Bronchial epithelial cell (primary cell): ENCODE data around the gene ARL4D. TPM values are rescaled to one million over a fixed set of nuclear protein-coding genes. Genes with fewer than 3 reads are reported as not detected.
"Not testable (repeated sequence)": the region's sequence is repeated elsewhere in the genome, so short reads cannot be mapped to it uniquely, and the experiment has no call there.

ENCODE experiments used
- DNase-seq: peaks from one replicate; pipeline ENCODE4 v3.0.0-alpha.2; 2010; ENCODE audit warnings: low read depth
- FAIRE-seq: peaks from 2 replicates; lab custom pipeline; 2011; peaks lifted over from hg19 to GRCh38; lab: Jason Lieb, UNC
- H3K27me3 ChIP-seq: 2 replicates; pipeline ENCODE4 v1.5.1; 2011; ENCODE audit warnings: low read length; ENCODE audit not compliant: control insufficient read depth, insufficient read depth
- H3K36me3 ChIP-seq: 2 replicates; pipeline ENCODE4 v1.5.1; 2011; ENCODE audit warnings: low read length; ENCODE audit not compliant: control insufficient read depth, insufficient read depth
- H3K4me3 ChIP-seq: 2 replicates; pipeline ENCODE4 v1.5.1; 2011; ENCODE audit warnings: mild to moderate bottlenecking, low read depth, low read length, control low read depth
- total RNA-seq: library from RNA; depleted of rRNA; stranded (reverse); fragments of >200 nt; gene quantifications from 2 replicates; pipeline ENCODE4 v1.2.1, GENCODE V29; 2014
- TF ChIP-seq, protein P1 (sequence below): IDR thresholded peaks from 2 replicates; pipeline ENCODE4 v1.5.1; 2011; ENCODE audit warnings: mild to moderate bottlenecking, moderate library complexity, low read length, control low read depth, inconsistent platforms; ENCODE audit not compliant: insufficient read depth, severe bottlenecking

The ARL4D gene
- total RNA-seq, 1 donor from 2014 or later = 71.1 TPM

DNA sequence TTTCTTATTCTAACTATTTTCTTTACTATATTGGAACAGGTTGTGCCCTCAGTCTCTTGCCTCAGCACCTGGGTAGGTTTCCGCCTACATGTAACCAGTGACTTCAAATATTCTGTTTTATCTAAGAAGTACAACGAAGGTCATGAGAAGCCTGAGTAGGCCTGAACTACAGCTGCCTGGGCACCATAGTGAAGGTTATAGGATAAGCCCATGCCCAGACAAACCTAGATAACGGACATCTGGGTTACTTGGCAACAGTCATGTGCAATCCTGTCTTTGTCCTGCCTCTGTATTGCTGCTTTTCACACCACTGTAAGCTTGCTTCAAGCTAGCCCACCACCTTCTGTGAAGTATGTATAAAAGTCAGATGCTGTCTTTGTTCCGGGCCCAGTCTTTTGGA lies 25.4 kb upstream of the ARL4D start:
- Histone ChIP-seq H3K27me3 (no peaks in the 10 kb centered on the region), H3K36me3 (no peaks in the 10 kb centered on the region), H3K4me3 (no peak overlapping the region)
- DNase-seq = no peak
- TF ChIP-seq, protein P1, sequence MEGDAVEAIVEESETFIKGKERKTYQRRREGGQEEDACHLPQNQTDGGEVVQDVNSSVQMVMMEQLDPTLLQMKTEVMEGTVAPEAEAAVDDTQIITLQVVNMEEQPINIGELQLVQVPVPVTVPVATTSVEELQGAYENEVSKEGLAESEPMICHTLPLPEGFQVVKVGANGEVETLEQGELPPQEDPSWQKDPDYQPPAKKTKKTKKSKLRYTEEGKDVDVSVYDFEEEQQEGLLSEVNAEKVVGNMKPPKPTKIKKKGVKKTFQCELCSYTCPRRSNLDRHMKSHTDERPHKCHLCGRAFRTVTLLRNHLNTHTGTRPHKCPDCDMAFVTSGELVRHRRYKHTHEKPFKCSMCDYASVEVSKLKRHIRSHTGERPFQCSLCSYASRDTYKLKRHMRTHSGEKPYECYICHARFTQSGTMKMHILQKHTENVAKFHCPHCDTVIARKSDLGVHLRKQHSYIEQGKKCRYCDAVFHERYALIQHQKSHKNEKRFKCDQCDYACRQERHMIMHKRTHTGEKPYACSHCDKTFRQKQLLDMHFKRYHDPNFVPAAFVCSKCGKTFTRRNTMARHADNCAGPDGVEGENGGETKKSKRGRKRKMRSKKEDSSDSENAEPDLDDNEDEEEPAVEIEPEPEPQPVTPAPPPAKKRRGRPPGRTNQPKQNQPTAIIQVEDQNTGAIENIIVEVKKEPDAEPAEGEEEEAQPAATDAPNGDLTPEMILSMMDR = no peak
- no peak for FAIRE-seq

DNA sequence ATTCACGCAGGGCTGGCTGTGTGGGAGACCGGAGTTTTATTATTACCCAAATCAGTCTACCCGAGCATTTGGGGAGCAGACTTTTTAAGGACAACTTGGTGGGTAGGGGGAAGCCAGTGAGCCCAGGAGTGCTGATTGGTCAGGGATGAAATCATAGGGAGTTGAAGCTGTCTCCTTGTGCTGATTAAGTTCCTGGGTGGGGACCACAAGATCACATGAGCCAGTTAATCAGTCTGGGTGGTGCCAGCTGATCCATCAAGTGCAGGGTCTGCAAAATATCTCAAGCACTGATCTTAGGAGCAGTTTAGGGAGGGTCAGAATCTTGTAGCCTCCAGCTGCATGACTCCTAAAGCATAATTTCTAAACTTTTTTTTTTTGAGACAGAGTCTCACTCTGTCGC lies 22.9 kb upstream of the ARL4D start:
- not testable (repeated sequence) for H3K36me3 ChIP-seq, FAIRE-seq, H3K27me3 ChIP-seq, DNase-seq, H3K4me3 ChIP-seq

DNA sequence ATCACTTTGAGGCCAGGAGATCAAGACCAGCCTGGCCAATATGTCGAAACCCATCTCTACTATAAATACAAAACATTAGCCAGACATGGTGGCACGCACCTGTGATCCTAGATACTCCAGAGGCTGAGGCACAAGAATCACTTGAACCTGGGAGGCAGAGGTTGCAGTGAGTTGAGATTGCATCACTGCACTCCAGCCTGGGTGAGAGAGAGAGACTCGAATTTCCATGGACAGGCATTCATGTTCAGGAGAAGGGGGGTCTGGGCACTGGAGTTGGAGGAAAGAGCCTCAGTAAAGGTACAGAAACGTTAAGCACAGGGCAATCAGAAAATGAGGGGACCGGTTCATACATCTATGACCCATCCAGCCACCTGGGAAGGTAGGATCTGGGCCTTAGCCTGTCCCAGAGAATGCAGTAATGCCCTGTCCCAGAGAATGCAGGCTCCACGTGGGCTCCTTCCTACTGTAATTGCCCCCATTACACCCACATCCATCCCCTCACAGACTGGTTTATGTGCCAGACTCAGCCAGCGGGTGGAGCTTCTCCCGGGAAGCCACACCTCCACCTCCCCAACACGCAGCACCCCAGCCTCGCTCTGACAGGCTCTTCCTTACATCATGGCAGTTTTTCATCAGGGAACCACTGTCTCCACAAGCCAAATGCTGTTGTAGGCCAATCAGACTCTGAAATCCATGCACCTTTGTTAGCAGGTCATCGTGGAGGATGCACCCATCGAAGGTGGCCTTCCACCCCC lies 21.6 kb upstream of the ARL4D start:
- FAIRE-seq = no peak
- TF ChIP-seq, protein P1 = no peak
- H3K27me3 ChIP-seq = no peaks in the 10 kb centered on the region
- no peak for DNase-seq
- no peak overlapping the region for H3K4me3 ChIP-seq
- H3K36me3 ChIP-seq = no peaks in the 10 kb centered on the region

DNA sequence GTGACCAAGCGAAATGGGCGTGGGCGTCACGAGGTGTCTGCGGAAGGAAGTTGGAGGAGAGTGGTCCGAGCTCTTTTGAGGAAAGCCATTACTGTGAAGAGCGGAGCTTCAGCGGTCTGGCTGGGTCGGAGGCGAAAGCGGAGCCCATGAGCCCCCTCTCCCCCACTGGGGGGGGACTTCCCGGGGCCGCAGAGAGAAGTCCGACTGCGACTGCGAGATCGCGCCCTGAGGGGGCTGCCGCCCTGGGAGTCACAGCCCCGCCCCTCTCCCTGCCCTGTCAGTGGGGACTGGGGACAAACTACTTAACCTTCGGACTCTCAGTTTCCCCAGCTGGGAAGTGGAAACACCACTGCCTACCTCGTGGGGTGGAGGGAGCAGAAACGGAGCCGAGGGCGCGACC lies 20.0 kb upstream of the ARL4D start:
- DNase-seq (no peak), FAIRE-seq (no peak)
- Histone ChIP-seq H3K36me3 (no peaks in the 10 kb centered on the region), H3K27me3 (no peaks in the 10 kb centered on the region), H3K4me3 (no peak overlapping the region)
- TF ChIP-seq, protein P1 = no peak

DNA sequence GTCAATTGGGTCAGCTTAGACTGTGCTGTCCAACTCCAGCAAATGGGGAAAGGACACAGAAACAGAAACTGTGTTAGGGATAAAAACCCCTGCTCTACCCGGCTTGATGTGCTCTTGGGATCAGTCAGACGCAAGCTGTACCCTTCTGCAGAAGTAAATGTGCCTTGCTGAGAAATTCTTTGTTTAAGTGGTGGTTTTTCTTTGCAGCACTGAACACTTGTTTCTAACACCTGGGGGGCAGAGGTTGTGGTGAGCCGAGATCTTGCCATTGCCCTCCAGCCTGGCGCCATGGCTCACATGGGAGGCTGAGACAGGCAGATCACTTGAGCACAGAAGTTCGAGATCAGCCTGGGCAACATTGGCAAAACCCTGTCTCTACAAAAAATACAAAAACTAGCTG lies 18.5 kb upstream of the ARL4D start:
- H3K36me3 ChIP-seq = no peaks in the 10 kb centered on the region
- no peak overlapping the region for H3K4me3 ChIP-seq
- TF ChIP-seq, protein P1 = no peak
- no peaks in the 10 kb centered on the region for H3K27me3 ChIP-seq
- DNase-seq = no peak
- no peak for FAIRE-seq

DNA sequence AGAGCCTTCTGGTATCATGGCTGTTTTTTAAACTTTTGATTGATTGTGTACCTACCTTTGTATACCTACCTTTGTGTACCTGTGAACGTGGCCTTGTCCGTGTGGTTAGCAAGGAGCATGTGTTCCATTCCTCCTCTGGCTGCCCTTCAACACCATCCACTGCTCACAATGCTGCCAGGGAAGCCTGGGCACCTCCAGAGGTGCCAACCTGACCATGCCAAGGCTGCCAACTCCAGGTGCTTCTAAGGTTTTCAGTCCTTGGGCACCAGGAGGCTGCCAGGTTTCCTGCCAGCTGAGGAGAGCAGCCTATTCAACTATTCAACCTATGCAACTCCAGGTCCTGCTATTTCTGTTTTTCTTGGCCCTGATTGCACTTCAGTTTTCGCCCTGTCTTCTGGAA lies 17.6 kb upstream of the ARL4D start:
- no peak overlapping the region for H3K4me3 ChIP-seq
- FAIRE-seq = no peak
- no peak for DNase-seq
- H3K27me3 ChIP-seq = no peaks in the 10 kb centered on the region
- no peaks in the 10 kb centered on the region for H3K36me3 ChIP-seq
- TF ChIP-seq, protein P1 = no peak
